Breast epithelium (tissue), 3 donors: ENCODE measurements around the gene SLC15A3.

Experiments used
- POLR2A ChIP-seq: fragments of 450-650 bp; IDR thresholded peaks from one replicate; pipeline ENCODE4 v1.6.1; 2016; ENCODE audit warnings: antibody characterized with exemption, mild to moderate bottlenecking, moderate library complexity
- POLR2AphosphoS5 ChIP-seq, 3 donors: sonication (generic); formaldehyde crosslinking; IDR thresholded peaks; one replicate each; pipeline ENCODE4 v1.6.1; 2017; ENCODE audit warnings: antibody characterized with exemption in 3 of 3

- TF ChIP-seq POLR2A, result no peak
- no peak for TF ChIP-seq POLR2AphosphoS5 (IDR thresholded peaks at IDR 0.05)
Observed at GRCh38 chr11:60899977-60900376, 52.0 kb downstream of the SLC15A3 start.
